EH (cell line): ENCODE measurements around the gene TAS2R31.

Source experiments
- DNase-seq: peaks from one replicate; pipeline ENCODE4 v3.0.0-alpha.2; 2015; ENCODE audit warnings: low read depth

Gene TAS2R31

GRCh38 chr12:10998204-10998603 lies 33.0 kb downstream of the TAS2R31 start, which contains the start of gene TAS2R20:
TSS of gene TAS2R20 (minus strand) at chr12:10998304. CDS start at chr12:10997875, 429 bp downstream.
- DNase-seq = no peak

GRCh38 chr12:10994307-10994706 lies 36.9 kb downstream of the TAS2R31 start:
- no peak for DNase-seq

- no peak for DNase-seq
Observed at GRCh38 chr12:10989107-10989506, 42.1 kb downstream of the TAS2R31 start.

DNA sequence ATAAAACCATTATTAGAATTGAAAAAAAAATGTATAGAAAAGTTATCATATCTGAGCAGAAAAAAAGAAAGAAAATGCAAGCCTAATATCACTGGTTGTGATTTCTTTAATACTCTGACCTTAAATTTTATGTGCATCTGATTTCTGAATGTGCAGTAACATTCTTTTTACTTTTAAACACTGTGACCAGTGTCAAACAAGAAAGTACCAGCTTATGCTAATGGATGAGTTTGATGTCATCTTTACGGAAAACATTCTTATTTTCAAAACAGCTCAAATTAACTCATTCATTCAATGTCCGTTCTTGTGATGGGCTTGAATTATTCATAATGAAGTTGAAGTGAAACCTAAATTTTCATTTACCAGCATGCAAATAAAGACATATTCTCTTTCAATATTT lies 44.4 kb downstream of the TAS2R31 start, which contains the start of gene TAS2R50:
TSS of gene TAS2R50 (minus strand) at position 101 of the 400 bp plus-strand sequence. CDS start at position 49, 52 bp downstream.
- no peak for DNase-seq

DNA sequence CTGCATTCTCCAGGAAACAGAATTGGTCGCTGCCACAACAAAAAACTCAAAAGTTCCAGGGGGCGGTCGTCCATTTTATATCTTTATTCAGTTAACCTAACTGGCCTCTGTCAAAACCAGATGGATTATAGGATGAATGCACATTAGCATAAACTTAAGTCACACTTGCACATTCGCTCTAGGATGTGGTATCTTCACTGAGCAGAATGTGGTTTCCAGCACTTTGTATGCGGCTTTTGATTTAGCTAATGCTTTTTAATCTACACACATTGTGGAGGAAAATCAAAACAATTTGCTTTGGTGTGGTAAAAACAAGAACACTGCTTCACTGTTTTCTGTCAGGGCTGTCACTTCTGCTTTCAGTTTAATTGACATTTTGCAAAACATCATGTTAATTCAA lies 49.0 kb downstream of the TAS2R31 start:
- no peak for DNase-seq
